ENCODE results near the gene AFAP1. TPM values are rescaled to one million over a fixed set of nuclear protein-coding genes. Genes with fewer than 3 reads are reported as not detected.
A peak's percentile ranks its signal among the peaks of the same experiment; 100 is the strongest.

AFAP1 gene
- total RNA-seq, 4 donors from 2014 or later, result 4.4 to 16.6 (median 10.7) TPM

DNA sequence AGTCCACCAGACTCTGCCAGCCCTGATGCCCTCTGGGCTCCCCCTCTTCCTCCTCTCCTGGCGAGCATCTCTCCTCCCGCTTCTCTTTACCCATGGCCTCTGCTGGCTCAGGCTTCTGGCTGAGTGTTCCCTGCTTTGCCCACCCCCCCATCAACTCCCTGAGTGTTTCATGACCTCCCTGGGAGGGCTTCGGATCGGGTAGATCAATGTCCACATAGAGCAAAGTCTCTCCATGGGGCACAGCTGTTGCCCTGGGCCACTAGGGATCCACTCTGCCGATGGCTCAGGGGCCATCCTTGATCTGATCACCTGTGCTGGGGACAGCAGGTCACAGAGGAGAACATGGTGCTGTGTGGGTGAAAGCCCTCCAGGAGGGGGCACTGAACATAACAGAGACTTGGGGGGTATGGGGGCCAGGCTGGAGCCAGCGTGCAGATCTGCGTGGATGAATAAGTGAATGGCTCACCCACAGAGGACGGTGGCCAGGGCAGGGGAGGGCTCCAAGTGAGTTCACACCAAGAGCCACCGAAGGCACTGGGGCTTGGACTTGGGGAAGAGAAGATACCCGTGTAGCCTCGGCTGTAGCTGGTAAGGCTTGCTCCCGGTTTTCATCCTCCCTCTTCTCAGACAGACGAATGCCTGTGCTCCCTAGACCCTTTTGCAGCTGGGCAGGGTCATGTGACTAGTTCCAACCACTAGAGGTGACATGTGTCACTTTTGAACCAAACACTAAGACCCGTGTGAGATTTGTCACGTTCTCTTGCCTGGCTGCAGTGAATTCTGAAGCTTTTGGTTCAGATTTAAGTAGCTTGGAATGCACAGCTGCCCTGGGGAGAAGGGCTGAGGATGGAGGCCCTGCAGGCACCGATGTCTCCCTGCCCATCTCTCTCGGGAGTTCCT is 23.2 kb upstream of the AFAP1 start:
- TF ChIP-seq POLR2A (IDR thresholded peaks at IDR 0.05), result no peak
- TF ChIP-seq, protein P1, sequence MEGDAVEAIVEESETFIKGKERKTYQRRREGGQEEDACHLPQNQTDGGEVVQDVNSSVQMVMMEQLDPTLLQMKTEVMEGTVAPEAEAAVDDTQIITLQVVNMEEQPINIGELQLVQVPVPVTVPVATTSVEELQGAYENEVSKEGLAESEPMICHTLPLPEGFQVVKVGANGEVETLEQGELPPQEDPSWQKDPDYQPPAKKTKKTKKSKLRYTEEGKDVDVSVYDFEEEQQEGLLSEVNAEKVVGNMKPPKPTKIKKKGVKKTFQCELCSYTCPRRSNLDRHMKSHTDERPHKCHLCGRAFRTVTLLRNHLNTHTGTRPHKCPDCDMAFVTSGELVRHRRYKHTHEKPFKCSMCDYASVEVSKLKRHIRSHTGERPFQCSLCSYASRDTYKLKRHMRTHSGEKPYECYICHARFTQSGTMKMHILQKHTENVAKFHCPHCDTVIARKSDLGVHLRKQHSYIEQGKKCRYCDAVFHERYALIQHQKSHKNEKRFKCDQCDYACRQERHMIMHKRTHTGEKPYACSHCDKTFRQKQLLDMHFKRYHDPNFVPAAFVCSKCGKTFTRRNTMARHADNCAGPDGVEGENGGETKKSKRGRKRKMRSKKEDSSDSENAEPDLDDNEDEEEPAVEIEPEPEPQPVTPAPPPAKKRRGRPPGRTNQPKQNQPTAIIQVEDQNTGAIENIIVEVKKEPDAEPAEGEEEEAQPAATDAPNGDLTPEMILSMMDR (IDR thresholded peaks at IDR 0.05), result no peak
- no peak for DNase-seq
- Histone ChIP-seq H3K27ac (no peak overlapping the region), H3K4me1 (peaks cover 27 to 76% (median 41%) of the 10 kb centered on the region in 3 donors), H3K36me3 (no peaks in the 10 kb centered on the region), H3K4me3 (no peak overlapping the region), H3K27me3 (no peaks in the 10 kb centered on the region), H3K9me3 (no peaks in the 10 kb centered on the region)
- 82 to 90% methylated on average over 12 of the region's 17 CpGs for WGBS, 2 donors
- intact Hi-C loops (cut with DNase I), result no loop called here

DNA sequence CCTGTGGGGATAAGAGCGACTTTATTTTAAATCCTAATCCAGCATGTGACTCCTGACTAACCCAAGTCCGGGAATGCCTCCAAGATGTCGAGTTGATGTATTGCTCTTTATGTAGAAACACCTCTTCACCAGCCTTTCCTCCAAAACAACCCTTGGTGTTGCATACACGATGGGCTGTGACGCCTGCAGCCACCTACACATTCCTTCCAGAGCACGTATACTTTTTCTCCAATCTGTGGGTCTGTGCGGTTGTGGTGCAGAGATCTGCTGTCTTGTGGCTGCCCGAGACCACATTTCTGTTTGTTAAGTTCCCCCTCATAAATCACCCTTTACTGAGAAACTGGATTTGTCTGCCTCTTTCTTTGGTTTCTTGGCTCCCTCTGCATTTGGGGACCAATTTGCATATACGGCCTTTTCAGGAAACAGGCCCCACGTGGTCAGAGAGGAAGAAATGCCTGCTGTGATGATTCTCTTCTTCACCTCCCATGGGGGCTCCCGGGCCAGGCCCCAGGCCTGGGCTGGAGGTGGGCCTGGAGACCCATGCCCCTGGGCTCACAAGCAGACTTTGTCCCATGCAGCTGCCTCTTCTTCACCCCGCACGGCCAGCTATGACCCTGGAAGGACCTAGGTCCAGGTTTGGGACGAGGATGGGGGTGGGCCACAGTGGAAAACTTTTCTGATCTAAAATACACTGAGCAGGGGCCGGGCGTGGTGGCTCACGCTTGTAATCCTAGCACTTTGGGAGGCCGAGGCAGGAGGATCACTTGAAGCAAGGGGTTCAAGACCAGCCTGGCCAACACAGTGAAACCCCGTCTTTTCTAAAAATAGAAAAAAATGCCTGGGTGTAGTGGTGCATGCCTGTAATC is 21.4 kb upstream of the AFAP1 start:
- Histone ChIP-seq H3K36me3 (no peaks in the 10 kb centered on the region), H3K27me3 (no peaks in the 10 kb centered on the region), H3K4me3 (peak overlapping the region in 1 of 4 donors; percentile 14), H3K4me1 (peaks cover 24 to 70% (median 37%) of the 10 kb centered on the region in 3 donors), H3K27ac (peak overlapping the region; percentile 54 to 88 (median 74)), H3K9me3 (no peaks in the 10 kb centered on the region)
- intact Hi-C loops (cut with DNase I), result no loop called here
- DNase-seq, result no peak
- TF ChIP-seq POLR2A (IDR thresholded peaks at IDR 0.05), result no peak
- TF ChIP-seq, protein P1 (IDR thresholded peaks at IDR 0.05), result no peak
- 21 to 28% methylated on average over 12 to 15 of the region's 19 CpGs for WGBS, 2 donors

DNA sequence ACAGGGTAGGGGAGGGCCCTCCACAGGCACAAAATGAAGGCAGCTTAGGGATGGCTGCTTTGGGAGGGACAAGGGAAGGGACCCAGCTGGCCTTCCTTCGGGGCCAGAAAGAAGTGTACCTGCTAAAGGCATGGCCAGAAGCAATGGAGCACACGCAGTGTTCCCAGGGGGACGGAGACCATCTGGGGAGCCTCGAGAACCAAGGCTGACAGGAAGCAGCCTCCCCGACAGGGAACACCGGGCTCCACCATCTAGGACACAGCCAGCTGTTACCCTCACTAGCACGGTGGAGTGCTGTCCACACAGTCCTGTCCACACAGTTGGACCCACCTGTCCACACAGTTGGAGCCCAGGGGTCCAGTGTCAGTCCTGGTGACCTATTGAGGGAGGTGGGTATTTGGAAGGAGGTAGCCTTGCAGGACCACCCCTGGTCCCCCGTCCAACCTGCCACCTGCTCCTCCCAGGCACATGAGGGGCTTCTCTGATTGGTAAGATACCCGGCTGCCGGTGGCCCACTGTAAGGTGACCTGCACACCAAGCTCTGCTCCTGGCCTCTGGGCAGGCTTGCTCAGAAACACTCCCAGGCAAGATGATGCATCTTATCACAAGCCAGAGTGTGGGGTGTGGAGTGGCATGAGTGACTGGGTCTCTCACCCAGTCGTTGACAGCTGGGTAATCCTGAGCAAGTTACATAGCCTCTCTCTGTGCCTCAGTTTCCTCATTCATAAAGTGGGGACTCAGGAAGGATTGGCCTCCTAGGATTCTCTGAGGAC is 20.5 kb upstream of the AFAP1 start:
- 68 to 83% methylated on average over 8 to 9 of the region's 11 CpGs for WGBS, 2 donors
- no peaks in the 10 kb centered on the region for H3K36me3 ChIP-seq
- intact Hi-C loops (cut with DNase I), result no loop called here
- no peak overlapping the region for H3K4me3 ChIP-seq
- no peaks in the 10 kb centered on the region for H3K27me3 ChIP-seq
- peak overlapping the region; percentile 54 to 88 (median 74) for H3K27ac ChIP-seq
- no peak for TF ChIP-seq POLR2A (IDR thresholded peaks at IDR 0.05)
- TF ChIP-seq, protein P1 (IDR thresholded peaks at IDR 0.05), result no peak
- H3K4me1 ChIP-seq, result peaks cover 18 to 68% (median 37%) of the 10 kb centered on the region in 3 donors
- H3K9me3 ChIP-seq, result no peaks in the 10 kb centered on the region
- no peak for DNase-seq

DNA sequence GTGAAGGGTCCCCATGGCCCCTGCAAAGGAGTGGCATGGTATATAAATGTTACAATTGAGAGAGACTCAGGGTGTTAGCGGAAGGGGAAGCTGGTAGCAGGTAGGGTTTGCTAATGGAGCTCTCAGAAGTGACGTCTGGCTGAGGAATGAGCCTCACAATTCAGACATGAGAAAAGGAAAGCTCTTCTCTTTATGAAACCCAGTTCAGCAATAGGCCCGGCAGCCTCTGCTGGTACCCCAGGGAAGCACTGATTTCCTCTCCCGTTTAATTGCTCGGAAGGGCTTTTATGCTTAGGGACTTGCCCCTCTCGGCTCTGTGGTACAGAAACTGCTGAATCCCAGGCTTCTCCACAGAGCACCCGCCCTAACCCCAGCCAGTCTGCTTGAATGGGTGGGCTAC is 19.4 kb upstream of the AFAP1 start:
- no peaks in the 10 kb centered on the region for H3K27me3 ChIP-seq
- peaks cover 0 to 3% (median 0%) of the 10 kb centered on the region in 3 donors for H3K9me3 ChIP-seq
- H3K36me3 ChIP-seq, result no peaks in the 10 kb centered on the region
- H3K4me1 ChIP-seq, result peaks cover 14 to 56% (median 27%) of the 10 kb centered on the region in 3 donors
- whole genome bisulfite sequencing, 2 donors, result 72 to 81% methylated on average over 5 to 7 of the region's 7 CpGs
- no peak overlapping the region for H3K4me3 ChIP-seq
- intact Hi-C loops (cut with DNase I), result no loop called here
- peak overlapping the region in 2 of 4 donors; percentile 59 to 79 for H3K27ac ChIP-seq
- TF ChIP-seq POLR2A (IDR thresholded peaks at IDR 0.05), result no peak
- TF ChIP-seq, protein P1 (IDR thresholded peaks at IDR 0.05), result no peak
- DNase-seq, result no peak

All from esophagus squamous epithelium (tissue), 5 donors.